HepG2 (cell line): Measurements from ENCODE around the gene TSEN34. TPM values are rescaled to one million over a fixed set of nuclear protein-coding genes. Genes with fewer than 3 reads are reported as not detected.

Experiments
- AGO2 ChIP-seq: fragments of 200-400 bp; formaldehyde crosslinking; optimal IDR thresholded peaks from 2 replicates; pipeline ENCODE3; 2017; ENCODE audit warnings: mild to moderate bottlenecking, low read depth, low read length, moderate library complexity
- ATF5 ChIP-seq: sonication (generic); formaldehyde crosslinking; IDR thresholded peaks from 2 replicates; pipeline ENCODE4 v1.4.0; 2020; ENCODE audit warnings: mild to moderate bottlenecking, low read depth, missing genetic modification reagents
- BRD4 ChIP-seq: sonication (generic); formaldehyde crosslinking; IDR thresholded peaks from 2 replicates; pipeline ENCODE4 v1.4.0; 2020; ENCODE audit warnings: missing genetic modification reagents
- CEBPG ChIP-seq: IDR thresholded peaks from 2 replicates; pipeline ENCODE4 v1.6.1; 2016
- CENPT ChIP-seq: sonication (generic); formaldehyde crosslinking; IDR thresholded peaks from 2 replicates; pipeline ENCODE4 v1.8.0; 2022; ENCODE audit warnings: low read depth, mild to moderate bottlenecking, moderate library complexity, missing genetic modification reagents
- CSRNP2 ChIP-seq: sonication (generic); formaldehyde crosslinking; conservative IDR thresholded peaks from 2 replicates; pipeline ENCODE4 v1.8.0; 2022; ENCODE audit warnings: low read depth, missing genetic modification reagents
- FOXA3 ChIP-seq: IDR thresholded peaks from 2 replicates; pipeline ENCODE4 v1.6.1; 2016; ENCODE audit warnings: missing genetic modification reagents, missing compliant biosample characterization
- HOXD1 ChIP-seq: sonication (generic); formaldehyde crosslinking; IDR thresholded peaks from 2 replicates; pipeline ENCODE4 v1.5.0; 2020; ENCODE audit warnings: missing genetic modification reagents
- KDM5A ChIP-seq: fragments of 200-600 bp; sonication (generic); IDR thresholded peaks from 2 replicates; pipeline ENCODE4 v1.7.0; 2018; ENCODE audit warnings: antibody characterized with exemption, mild to moderate bottlenecking, low read length, borderline replicate concordance
- MTA1 ChIP-seq: sonication (generic); formaldehyde crosslinking; IDR thresholded peaks from 2 replicates; pipeline ENCODE4 v1.4.0; 2020; ENCODE audit warnings: missing genetic modification reagents, mild to moderate bottlenecking, borderline replicate concordance
- NFYC ChIP-seq: IDR thresholded peaks from 2 replicates; pipeline ENCODE4 v1.6.1; 2016; ENCODE audit warnings: missing genetic modification reagents, missing compliant biosample characterization
- SNAPC2 ChIP-seq: sonication (generic); formaldehyde crosslinking; IDR thresholded peaks from 2 replicates; pipeline ENCODE4 v1.8.1; 2022; ENCODE audit warnings: mild to moderate bottlenecking, missing genetic modification reagents
- SP140L ChIP-seq: sonication (generic); formaldehyde crosslinking; IDR thresholded peaks from 2 replicates; pipeline ENCODE4 v1.4.0; 2020; ENCODE audit warnings: missing genetic modification reagents, borderline replicate concordance
- ZFP82 ChIP-seq: sonication (generic); formaldehyde crosslinking; IDR thresholded peaks from 2 replicates; pipeline ENCODE4 v1.5.1; 2020; ENCODE audit warnings: mild to moderate bottlenecking, missing genetic modification reagents, borderline replicate concordance
- ZNF367 ChIP-seq: sonication (generic); formaldehyde crosslinking; IDR thresholded peaks from 2 replicates; pipeline ENCODE4 v1.4.0; 2020; ENCODE audit warnings: missing genetic modification reagents, borderline replicate concordance
- ZNF644 ChIP-seq: IDR thresholded peaks from 2 replicates; pipeline ENCODE4 v1.6.1; 2016; ENCODE audit warnings: low read depth
- ZNF724P ChIP-seq: sonication (generic); formaldehyde crosslinking; IDR thresholded peaks from 2 replicates; pipeline ENCODE4 v1.8.0; 2022; ENCODE audit warnings: missing genetic modification reagents, borderline replicate concordance
- ZNF768 ChIP-seq: sonication (generic); formaldehyde crosslinking; IDR thresholded peaks from 2 replicates; pipeline ENCODE4 v1.4.0; 2020; ENCODE audit warnings: missing genetic modification reagents
- ZSCAN12 ChIP-seq: sonication (generic); formaldehyde crosslinking; IDR thresholded peaks from 2 replicates; pipeline ENCODE4 v1.9.0; 2021; ENCODE audit warnings: mild to moderate bottlenecking, missing genetic modification reagents
- polyA plus RNA-seq, 8 experiments: library from polyadenylated mRNA; depleted of rRNA in 3 of 8; stranded (reverse) in 7 of 8; unstranded in 1 of 8; fragments of >200 nt; fragmentation: Illumina TruSeq in 4 of 8; extraction: Trizol in 4 of 8; gene quantifications; 2 replicates each; pipeline versions ENCODE4 v1.2.1 to v1.2.3, GENCODE V29; 2011 to 2016; ENCODE audit warnings: low read depth in 4 of 8, missing spikeins in 1 of 8, mixed read lengths in 1 of 8; ENCODE audit not compliant: insufficient read depth in 1 of 8
- total RNA-seq, 5 experiments: library from RNA; depleted of rRNA; stranded (reverse); fragments of >200 nt; fragmentation: Illumina TruSeq; extraction: Trizol; gene quantifications; 2 replicates each; pipeline ENCODE4 v1.2.3, GENCODE V29; 2016; ENCODE audit warnings: low read depth in 1 of 5
- TF ChIP-seq, protein P1 (sequence below): sonication (generic); formaldehyde crosslinking; IDR thresholded peaks from 2 replicates; pipeline ENCODE4 v1.4.0; 2020; ENCODE audit warnings: missing genetic modification reagents, borderline replicate concordance
- TF ChIP-seq, protein P2 (sequence below): sonication (generic); formaldehyde crosslinking; IDR thresholded peaks from 2 replicates; pipeline ENCODE4 v1.4.0; 2020; ENCODE audit warnings: missing genetic modification reagents
- TF ChIP-seq, protein P3 (sequence below): sonication (generic); formaldehyde crosslinking; IDR thresholded peaks from 2 replicates; pipeline ENCODE4 v1.5.0; 2020; ENCODE audit warnings: missing genetic modification reagents
- TF ChIP-seq, protein P4 (sequence below): sonication (generic); formaldehyde crosslinking; IDR thresholded peaks from 2 replicates; pipeline ENCODE4 v1.4.0; 2020; ENCODE audit warnings: missing genetic modification reagents, low read depth, mild to moderate bottlenecking, borderline replicate concordance

The TSEN34 gene
- total and polyA plus RNA-seq, 2 of the 13 experiments (the other 11 are each of a cell fraction or from before 2014, with no cell fraction given), result 55.1 to 65.4 TPM

GRCh38 chr19:54201172-54201701 lies 10.1 kb downstream of the TSEN34 start (continued):
- TF ChIP-seq ZNF768 (CRISPR knock-in tag) (no peak), SP140L (no peak), ZNF367 (CRISPR knock-in tag) (no peak), BRD4 (CRISPR knock-in tag) (0 out of 2 replicates have a peak, but pooled peaks have one; percentile 14), MTA1 (CRISPR knock-in tag) (no peak), KDM5A (0 out of 2 replicates have a peak, but pooled peaks have one; percentile 54), HOXD1 (CRISPR knock-in tag) (no peak), CSRNP2 (CRISPR knock-in tag) (no peak), NFYC (CRISPR knock-in tag) (no peak), ZNF644 (CRISPR knock-in tag) (no peak), AGO2 (peak; percentile 69), CEBPG (CRISPR knock-in tag) (no peak), SNAPC2 (CRISPR knock-in tag) (no peak), ATF5 (no peak), ZNF724P (CRISPR knock-in tag) (0 out of 2 replicates have a peak, but pooled peaks have one; percentile 10), CENPT (CRISPR knock-in tag) (no peak), FOXA3 (CRISPR knock-in tag) (no peak), ZFP82 (CRISPR knock-in tag) (no peak), ZSCAN12 (no peak)
- TF ChIP-seq, protein P1, sequence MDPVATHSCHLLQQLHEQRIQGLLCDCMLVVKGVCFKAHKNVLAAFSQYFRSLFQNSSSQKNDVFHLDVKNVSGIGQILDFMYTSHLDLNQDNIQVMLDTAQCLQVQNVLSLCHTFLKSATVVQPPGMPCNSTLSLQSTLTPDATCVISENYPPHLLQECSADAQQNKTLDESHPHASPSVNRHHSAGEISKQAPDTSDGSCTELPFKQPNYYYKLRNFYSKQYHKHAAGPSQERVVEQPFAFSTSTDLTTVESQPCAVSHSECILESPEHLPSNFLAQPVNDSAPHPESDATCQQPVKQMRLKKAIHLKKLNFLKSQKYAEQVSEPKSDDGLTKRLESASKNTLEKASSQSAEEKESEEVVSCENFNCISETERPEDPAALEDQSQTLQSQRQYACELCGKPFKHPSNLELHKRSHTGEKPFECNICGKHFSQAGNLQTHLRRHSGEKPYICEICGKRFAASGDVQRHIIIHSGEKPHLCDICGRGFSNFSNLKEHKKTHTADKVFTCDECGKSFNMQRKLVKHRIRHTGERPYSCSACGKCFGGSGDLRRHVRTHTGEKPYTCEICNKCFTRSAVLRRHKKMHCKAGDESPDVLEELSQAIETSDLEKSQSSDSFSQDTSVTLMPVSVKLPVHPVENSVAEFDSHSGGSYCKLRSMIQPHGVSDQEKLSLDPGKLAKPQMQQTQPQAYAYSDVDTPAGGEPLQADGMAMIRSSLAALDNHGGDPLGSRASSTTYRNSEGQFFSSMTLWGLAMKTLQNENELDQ (CRISPR knock-in tag), result no peak
- TF ChIP-seq, protein P2, sequence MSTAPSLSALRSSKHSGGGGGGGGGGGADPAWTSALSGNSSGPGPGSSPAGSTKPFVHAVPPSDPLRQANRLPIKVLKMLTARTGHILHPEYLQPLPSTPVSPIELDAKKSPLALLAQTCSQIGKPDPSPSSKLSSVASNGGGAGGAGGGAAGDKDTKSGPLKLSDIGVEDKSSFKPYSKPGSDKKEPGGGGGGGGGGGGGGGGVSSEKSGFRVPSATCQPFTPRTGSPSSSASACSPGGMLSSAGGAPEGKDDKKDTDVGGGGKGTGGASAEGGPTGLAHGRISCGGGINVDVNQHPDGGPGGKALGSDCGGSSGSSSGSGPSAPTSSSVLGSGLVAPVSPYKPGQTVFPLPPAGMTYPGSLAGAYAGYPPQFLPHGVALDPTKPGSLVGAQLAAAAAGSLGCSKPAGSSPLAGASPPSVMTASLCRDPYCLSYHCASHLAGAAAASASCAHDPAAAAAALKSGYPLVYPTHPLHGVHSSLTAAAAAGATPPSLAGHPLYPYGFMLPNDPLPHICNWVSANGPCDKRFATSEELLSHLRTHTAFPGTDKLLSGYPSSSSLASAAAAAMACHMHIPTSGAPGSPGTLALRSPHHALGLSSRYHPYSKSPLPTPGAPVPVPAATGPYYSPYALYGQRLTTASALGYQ (CRISPR knock-in tag), result no peak
- TF ChIP-seq, protein P3, sequence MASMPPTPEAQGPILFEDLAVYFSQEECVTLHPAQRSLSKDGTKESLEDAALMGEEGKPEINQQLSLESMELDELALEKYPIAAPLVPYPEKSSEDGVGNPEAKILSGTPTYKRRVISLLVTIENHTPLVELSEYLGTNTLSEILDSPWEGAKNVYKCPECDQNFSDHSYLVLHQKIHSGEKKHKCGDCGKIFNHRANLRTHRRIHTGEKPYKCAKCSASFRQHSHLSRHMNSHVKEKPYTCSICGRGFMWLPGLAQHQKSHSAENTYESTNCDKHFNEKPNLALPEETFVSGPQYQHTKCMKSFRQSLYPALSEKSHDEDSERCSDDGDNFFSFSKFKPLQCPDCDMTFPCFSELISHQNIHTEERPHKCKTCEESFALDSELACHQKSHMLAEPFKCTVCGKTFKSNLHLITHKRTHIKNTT (CRISPR knock-in tag), result no peak
- TF ChIP-seq, protein P4, sequence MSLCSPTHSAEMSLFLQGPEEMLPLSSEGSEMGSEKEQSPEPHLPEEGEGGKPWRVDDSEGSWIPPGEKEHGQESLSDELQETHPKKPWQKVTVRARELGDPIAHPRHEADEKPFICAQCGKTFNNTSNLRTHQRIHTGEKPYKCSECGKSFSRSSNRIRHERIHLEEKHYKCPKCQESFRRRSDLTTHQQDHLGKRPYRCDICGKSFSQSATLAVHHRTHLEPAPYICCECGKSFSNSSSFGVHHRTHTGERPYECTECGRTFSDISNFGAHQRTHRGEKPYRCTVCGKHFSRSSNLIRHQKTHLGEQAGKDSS (CRISPR knock-in tag), result 0 out of 2 replicates have a peak, but pooled peaks have one; percentile 11
